ENCODE measurements around the gene NSD1. TPM values are rescaled to one million over a fixed set of nuclear protein-coding genes. Genes with fewer than 3 reads are reported as not detected.

The NSD1 gene, protein sequence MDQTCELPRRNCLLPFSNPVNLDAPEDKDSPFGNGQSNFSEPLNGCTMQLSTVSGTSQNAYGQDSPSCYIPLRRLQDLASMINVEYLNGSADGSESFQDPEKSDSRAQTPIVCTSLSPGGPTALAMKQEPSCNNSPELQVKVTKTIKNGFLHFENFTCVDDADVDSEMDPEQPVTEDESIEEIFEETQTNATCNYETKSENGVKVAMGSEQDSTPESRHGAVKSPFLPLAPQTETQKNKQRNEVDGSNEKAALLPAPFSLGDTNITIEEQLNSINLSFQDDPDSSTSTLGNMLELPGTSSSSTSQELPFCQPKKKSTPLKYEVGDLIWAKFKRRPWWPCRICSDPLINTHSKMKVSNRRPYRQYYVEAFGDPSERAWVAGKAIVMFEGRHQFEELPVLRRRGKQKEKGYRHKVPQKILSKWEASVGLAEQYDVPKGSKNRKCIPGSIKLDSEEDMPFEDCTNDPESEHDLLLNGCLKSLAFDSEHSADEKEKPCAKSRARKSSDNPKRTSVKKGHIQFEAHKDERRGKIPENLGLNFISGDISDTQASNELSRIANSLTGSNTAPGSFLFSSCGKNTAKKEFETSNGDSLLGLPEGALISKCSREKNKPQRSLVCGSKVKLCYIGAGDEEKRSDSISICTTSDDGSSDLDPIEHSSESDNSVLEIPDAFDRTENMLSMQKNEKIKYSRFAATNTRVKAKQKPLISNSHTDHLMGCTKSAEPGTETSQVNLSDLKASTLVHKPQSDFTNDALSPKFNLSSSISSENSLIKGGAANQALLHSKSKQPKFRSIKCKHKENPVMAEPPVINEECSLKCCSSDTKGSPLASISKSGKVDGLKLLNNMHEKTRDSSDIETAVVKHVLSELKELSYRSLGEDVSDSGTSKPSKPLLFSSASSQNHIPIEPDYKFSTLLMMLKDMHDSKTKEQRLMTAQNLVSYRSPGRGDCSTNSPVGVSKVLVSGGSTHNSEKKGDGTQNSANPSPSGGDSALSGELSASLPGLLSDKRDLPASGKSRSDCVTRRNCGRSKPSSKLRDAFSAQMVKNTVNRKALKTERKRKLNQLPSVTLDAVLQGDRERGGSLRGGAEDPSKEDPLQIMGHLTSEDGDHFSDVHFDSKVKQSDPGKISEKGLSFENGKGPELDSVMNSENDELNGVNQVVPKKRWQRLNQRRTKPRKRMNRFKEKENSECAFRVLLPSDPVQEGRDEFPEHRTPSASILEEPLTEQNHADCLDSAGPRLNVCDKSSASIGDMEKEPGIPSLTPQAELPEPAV (N-terminal part only)
- 10 to 100 TPM; 71.2 to 86.6 TPM for total RNA-seq
- polyA plus RNA-seq (ENCODE audit: insufficient read depth, low read depth, low replicate concordance) = 66.0 TPM
- long read RNA-seq, donor 1, partial matches to known transcripts = 0 of 11 reads
- long read RNA-seq, donor 1, other reads (novel, unspliced or antisense) = 8 of 11 reads
- long read RNA-seq, donor 2, full-length matches to known transcripts = 1 of 7 reads
- long read RNA-seq, donor 2, partial matches to known transcripts = 6 of 7 reads
- long read RNA-seq, donor 2, other reads (novel, unspliced or antisense) = 0 of 7 reads

DNA sequence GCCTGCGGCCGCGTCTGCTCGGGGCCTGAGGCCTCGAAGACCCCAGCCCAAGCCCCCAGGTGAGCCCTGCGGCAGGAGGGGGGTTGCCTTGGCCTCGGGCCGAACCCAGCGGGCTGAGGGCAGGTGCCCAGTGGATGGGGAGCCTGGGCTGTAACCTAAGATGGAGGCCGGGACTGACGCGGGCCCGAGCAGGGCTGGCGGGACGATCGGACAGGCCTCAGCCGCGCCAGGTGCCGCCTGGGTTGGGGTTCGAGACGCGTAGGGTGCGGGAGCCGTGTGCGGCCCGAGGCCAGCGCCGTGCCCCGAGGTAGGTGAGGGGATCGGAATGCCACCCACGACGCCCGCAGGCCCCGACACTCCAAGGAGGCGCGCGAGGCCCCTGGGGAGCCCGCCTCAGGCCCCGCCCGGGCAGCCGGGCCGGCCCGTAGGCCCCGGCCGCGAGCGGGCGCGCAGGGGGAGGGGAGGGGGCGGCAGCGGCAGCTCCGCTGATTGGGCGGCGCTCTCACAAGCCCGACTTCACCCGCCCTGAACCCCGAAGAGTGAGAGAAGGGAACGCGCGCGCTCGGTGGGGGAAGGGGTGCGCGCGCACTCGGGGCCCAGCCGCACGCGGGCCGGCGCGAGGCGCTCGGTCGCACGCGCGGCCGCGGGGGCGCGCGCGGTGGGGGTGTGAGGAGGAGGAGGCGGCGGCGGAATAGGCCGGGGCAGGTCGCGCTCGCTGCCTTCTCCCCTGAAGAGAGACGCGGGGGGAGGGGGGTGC lies at the start of gene NSD1:
TSS of gene NSD1 (plus strand) at position 678 of the 757 bp plus-strand sequence. CDS start 1,331 bp downstream, outside the sequence.
- WGBS, 2 donors = 0 to 1% methylated on average over 9 to 45 of the region's 93 CpGs
- Histone ChIP-seq H3K36me3 (ENCODE audit: low read depth, missing control alignments) (no peaks in the 10 kb centered on the region), H3K27me3 (no peaks in the 10 kb centered on the region), H3K9me3 (no peaks in the 10 kb centered on the region), H3K4me3 (peak within 1 kb of the TSS; percentile 82 to 89), H3K4me1 (peaks cover 10% of the 10 kb centered on the region), H3K27ac (peak within 1 kb of the TSS; percentile 88 to 91)
- intact Hi-C loops (cut with DNase I; ENCODE audit: low total_unique reads) = no loop called here
- peak; percentile 95 for DNase-seq
- TF ChIP-seq, protein P1, sequence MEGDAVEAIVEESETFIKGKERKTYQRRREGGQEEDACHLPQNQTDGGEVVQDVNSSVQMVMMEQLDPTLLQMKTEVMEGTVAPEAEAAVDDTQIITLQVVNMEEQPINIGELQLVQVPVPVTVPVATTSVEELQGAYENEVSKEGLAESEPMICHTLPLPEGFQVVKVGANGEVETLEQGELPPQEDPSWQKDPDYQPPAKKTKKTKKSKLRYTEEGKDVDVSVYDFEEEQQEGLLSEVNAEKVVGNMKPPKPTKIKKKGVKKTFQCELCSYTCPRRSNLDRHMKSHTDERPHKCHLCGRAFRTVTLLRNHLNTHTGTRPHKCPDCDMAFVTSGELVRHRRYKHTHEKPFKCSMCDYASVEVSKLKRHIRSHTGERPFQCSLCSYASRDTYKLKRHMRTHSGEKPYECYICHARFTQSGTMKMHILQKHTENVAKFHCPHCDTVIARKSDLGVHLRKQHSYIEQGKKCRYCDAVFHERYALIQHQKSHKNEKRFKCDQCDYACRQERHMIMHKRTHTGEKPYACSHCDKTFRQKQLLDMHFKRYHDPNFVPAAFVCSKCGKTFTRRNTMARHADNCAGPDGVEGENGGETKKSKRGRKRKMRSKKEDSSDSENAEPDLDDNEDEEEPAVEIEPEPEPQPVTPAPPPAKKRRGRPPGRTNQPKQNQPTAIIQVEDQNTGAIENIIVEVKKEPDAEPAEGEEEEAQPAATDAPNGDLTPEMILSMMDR (IDR thresholded peaks at IDR 0.05) = peak in 1 of 3 experiments; percentile 3
- TF ChIP-seq POLR2A (IDR thresholded peaks at IDR 0.05) = peak; percentile 45

DNA sequence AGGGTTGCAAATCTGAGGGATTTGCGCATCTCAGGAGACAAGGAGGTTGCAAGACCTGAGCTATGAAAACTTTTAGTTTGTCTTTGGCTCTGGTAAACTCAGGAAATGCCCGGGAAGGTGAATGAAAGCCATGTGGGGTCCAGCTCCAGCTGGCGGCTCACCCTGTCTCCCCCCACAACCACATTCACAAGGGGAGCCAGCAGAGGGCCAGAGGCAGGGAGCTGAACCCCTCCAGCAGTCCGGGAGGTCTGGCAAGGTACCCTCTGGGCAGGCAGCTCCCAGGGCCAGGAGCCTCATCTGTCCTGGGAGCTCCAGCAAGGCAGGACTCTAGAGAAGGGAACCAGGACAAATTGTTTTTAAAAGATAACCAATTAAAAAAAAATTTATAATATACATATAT lies 49.4 kb upstream of the NSD1 start:
- Histone ChIP-seq H3K9me3 (no peaks in the 10 kb centered on the region), H3K4me3 (no peak overlapping the region), H3K4me1 (peaks cover 12% of the 10 kb centered on the region), H3K27ac (no peak overlapping the region), H3K27me3 (no peaks in the 10 kb centered on the region), H3K36me3 (ENCODE audit: low read depth, missing control alignments) (no peaks in the 10 kb centered on the region)
- no peak for TF ChIP-seq POLR2A (IDR thresholded peaks at IDR 0.05)
- TF ChIP-seq, protein P1 (IDR thresholded peaks at IDR 0.05) = no peak
- WGBS, 2 donors = 47 to 58% methylated on average over 4 of the region's 4 CpGs
- intact Hi-C loops (cut with DNase I; ENCODE audit: low total_unique reads) = no loop called here
- no peak for DNase-seq

DNA sequence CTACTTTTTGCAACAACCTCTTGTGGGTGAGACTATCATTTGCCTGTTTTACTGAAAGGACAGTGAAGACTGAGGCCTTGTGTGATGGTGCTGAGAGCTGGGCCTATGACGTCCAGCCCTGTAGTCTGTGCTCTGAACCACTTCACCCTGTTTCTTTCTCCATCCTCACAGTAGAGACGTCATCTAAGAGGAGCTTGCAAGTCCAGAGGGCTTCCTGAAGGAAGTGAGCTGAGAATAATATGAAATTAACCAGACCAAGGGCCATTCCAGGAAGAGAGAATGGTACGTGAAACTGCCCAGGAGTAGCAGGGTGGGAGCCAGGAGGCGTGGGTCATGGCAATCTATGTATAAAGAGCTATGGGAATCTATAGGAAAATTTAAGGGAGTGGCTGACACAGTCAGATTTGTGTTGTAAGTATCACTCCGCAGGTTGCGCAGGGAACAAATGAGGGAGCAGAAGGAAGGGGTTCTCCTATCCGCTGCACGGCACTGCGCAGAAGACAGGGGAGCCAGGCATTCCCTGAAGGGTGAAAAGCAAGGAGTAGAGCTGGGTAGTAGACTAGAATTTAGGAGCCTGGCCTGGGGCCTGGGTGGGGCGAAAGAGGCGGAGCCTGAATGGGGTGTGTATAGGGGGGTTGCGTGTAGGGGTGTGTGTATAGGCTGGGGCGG lies 47.5 kb upstream of the NSD1 start:
- intact Hi-C loops (cut with DNase I; ENCODE audit: low total_unique reads) = no loop called here
- 48 to 56% methylated on average over 10 to 13 of the region's 13 CpGs for WGBS, 2 donors

More for the DNA sequence above, 47.5 kb upstream of the NSD1 start:
- Histone ChIP-seq H3K27me3 (no peaks in the 10 kb centered on the region), H3K4me3 (no peak overlapping the region), H3K27ac (no peak overlapping the region), H3K36me3 (ENCODE audit: low read depth, missing control alignments) (no peaks in the 10 kb centered on the region), H3K9me3 (no peaks in the 10 kb centered on the region), H3K4me1 (peaks cover 15% of the 10 kb centered on the region)
- TF ChIP-seq, protein P1 (IDR thresholded peaks at IDR 0.05) = no peak
- no peak for TF ChIP-seq POLR2A (IDR thresholded peaks at IDR 0.05)
- DNase-seq = no peak

Measured in testis (tissue), 5 donors.